GM21619 (cell line): ENCODE measurements around the gene NIN.
"Not testable (repeated sequence)": the region's sequence is repeated elsewhere in the genome, so short reads cannot be mapped to it uniquely, and the experiment has no call there.

ENCODE experiments used
- ATAC-seq: cut with Tn5 transposase; IDR thresholded peaks from one replicate; pipeline ENCODE4 v1.9.1; 2021; ENCODE audit not compliant: unreplicated experiment

Gene NIN

DNA sequence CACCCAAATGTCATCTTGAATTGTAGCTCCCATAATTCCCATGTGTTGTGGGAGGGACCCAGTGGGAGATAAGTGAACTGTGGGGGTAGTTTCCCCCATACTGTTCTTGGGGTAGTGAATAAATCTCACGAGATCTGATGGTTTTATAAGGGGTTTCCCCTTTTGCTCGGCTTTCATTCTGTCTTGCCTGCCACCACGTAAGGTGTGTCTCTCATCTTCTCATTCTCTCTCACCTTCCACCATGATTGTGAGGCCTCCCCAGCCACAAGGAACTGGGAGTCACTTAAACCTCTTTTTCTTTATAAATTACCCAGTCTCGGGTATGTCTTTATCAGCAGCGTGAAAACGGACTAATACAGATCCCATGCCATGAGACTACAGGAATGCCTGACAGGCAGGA is 11.7 kb downstream of the NIN start:
- ATAC-seq = not testable (repeated sequence)

GRCh38 chr14:50816395-50817047 is 14.4 kb downstream of the NIN start:
- no peak for ATAC-seq

DNA sequence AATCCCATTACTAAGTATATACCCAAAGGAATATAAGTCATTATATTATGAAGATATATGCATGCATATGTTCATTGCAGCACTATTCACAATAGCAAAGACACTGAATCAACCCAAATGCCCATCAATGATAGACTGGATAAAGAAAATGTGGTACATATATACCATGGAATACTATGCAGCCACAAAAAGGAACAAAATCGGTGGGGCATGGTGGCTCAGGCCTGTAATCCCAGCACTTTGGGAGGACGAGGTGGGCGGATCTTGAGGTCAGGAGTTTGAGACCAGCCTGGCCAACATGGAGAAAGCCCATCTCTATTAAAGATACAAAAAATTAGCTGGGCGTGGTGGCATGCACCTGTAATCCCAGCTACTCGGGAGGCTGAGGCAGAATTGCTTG is 15.4 kb downstream of the NIN start:
- ATAC-seq = not testable (repeated sequence)

GRCh38 chr14:50815058-50815457 is 15.9 kb downstream of the NIN start:
- not testable (repeated sequence) for ATAC-seq

GRCh38 chr14:50814161-50814560 is 16.8 kb downstream of the NIN start:
- no peak for ATAC-seq

GRCh38 chr14:50813544-50813863 is 17.5 kb downstream of the NIN start:
- peak; percentile 47 for ATAC-seq

GRCh38 chr14:50812856-50813543 is 18.0 kb downstream of the NIN start:
- ATAC-seq = no peak

- no peak for ATAC-seq
Observed at GRCh38 chr14:50812180-50812579, 18.8 kb downstream of the NIN start.

GRCh38 chr14:50808053-50808452 is 22.9 kb downstream of the NIN start:
- no peak for ATAC-seq

GRCh38 chr14:50806241-50806933 is 24.6 kb downstream of the NIN start:
- ATAC-seq = no peak

DNA sequence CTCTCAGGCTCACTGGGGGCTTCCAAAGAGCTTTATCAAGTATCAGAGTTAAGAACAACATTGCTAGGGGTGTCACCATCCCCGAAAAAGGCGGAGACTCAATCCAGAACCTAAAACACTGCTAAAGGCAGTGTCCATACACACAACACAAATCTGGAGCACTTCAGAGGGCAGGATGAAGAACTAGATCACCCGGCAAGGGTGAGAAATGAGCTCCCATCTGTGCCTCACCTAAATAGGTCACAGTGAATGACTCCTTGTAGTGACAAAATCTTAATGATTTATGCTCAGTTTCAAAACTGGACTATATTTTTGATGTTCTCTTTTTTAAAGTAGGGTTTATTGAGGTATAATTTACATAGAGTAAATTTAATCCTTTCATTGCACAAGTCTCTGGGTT is 25.6 kb downstream of the NIN start:
- ATAC-seq = no peak

DNA sequence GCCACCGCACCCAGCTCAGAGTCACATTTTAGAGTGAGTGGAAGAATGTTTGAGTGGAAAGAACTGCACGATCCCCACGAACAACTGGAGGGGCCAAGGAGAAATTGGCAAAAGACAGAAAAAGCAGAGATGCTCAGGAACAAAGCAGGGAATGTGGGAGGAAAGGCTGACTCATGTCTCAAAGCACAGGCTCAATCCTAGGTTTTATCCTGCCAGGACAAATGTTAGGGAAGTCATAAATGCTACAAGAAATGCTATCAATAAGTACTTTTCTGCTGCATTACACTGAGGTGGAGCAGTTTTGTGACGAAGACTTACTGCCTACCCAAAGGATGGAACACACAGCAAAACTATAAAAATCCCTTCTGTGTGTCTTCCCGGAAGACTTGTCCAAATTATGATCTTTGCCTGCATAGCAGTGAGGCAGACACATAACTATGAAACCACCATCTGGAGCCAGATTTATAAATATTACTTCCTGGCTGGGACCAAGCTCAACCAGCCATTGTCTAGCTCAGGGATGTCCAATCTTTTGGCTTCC is 26.7 kb downstream of the NIN start:
- ATAC-seq = no peak

- no peak for ATAC-seq
Observed at GRCh38 chr14:50801706-50802105, 29.3 kb downstream of the NIN start.

DNA sequence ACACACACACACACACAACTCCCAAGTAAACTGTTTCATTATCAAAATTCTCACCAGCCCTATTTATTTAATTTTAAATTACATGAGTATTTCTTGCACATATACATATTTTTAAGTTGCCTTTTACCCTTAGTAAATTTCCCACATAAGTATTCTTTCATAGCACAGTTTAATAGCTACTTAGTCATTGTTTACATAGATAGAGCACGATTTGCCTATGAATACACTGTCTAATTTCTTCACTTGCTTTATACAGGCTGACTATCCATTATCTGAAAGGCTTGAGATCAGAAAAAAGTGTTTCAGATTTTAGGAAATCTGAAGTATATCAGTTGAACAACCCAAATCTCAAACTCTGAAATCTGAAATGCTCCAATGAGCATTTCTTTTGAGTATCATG is 30.9 kb downstream of the NIN start:
- no peak for ATAC-seq

DNA sequence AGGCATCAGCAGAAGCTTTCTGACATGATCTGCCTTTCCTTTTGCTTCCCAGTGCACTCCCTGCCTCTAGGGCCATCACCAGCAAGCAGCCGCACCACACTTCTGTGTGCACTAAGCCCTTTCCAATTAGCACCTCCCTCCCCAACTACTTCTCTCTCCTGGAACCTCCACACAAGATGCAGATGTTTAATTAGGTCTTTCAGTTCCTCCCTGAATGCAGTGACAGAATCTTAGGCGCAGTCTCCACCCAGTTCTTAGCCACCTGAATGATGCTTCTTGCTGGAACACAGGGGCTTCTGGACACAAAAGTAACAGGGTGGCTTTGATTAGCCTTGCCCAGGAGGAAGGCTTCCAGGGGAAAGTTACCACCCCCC is 32.9 kb downstream of the NIN start:
- ATAC-seq = peak; percentile 64

GRCh38 chr14:50797250-50798047 is 33.5 kb downstream of the NIN start:
- ATAC-seq = no peak

DNA sequence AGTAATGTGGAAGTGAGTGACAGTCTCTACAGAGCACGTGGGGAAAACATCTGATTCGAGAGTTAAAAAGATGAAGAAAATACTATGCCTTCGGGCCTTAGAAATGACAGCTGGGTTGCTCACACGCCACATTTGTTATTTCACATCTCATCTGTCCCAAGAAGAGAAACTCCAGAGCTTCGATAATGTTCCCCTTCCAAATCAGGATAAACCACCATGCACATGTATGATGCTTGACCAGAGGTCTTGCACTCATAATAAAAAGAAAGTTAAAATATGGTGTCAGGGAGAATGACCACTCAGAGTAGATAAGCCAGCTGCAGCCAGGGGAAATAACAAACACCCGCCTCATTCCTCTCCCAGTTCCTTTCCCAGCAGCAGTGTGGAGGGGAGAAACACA is 34.6 kb downstream of the NIN start:
- no peak for ATAC-seq

GRCh38 chr14:50795909-50796308 is 35.1 kb downstream of the NIN start:
- ATAC-seq = no peak

GRCh38 chr14:50795142-50795541 is 35.8 kb downstream of the NIN start:
- no peak for ATAC-seq

GRCh38 chr14:50794068-50794645 is 36.8 kb downstream of the NIN start:
- ATAC-seq = no peak

DNA sequence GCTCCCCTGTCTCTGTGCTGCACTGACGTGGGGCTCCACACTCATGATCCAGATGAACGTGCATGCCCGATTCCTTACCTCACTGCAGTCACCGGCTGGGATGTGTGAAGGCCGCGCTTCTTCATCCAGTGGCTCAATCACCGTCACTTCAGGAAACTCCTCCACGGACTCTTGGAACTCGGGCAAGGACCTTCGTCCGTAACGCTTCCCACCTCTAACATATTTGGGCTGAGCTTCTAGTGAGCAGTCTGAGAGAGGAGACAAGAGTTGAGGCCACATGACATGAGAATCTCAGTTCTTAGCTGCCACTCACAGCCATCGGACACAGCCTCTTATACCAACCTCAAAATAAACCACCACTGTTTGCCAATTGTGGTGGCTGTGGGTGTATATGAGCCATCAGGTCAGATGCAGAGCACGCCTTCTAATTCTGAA is 38.3 kb downstream of the NIN start:
- no peak for ATAC-seq
